DOHH2 (cell line): ENCODE results near the gene KLK6.

ENCODE experiments used
- CTCF ChIP-seq: fragments of 200-600 bp; sonication (generic); IDR thresholded peaks from one replicate; pipeline ENCODE4 v1.5.1; 2014; ENCODE audit warnings: antibody characterized with exemption, mild to moderate bottlenecking, low read depth, low read length; ENCODE audit not compliant: poor library complexity, severe bottlenecking
- EZH2phosphoT487 ChIP-seq: fragments of 200-600 bp; sonication (generic); IDR thresholded peaks from 2 replicates; pipeline ENCODE4 v1.6.1; 2017; ENCODE audit warnings: borderline replicate concordance, mild to moderate bottlenecking, antibody characterized with exemption, low read length, moderate library complexity, mixed read lengths

GRCh38 chr19:51014242-51014641 is 44.9 kb upstream of the KLK6 start:
- TF ChIP-seq CTCF (no peak), EZH2phosphoT487 (no peak)
